HEK293T (cell line): ENCODE measurements around the gene ITGB7.

Experiments
- CTCF ChIA-PET: fragments of 350-600 bp; formaldehyde crosslinking; extraction: SDS; loops from one replicate; lab custom pipeline; 2021; ENCODE audit warnings: antibody characterized with exemption, inconsistent platforms; lab: Yijun Ruan, JAX
- POLR2A ChIA-PET: fragments of 350-600 bp; formaldehyde crosslinking; extraction: SDS; loops from one replicate; lab custom pipeline; 2020; ENCODE audit warnings: antibody characterized with exemption, inconsistent platforms; lab: Yijun Ruan, JAX
- DNase-seq: peaks from one replicate; pipeline ENCODE4 v3.0.0; 2012; ENCODE audit warnings: mixed read lengths; ENCODE audit errors: extremely low spot score
- ARNT ChIP-seq: fragments of 450-650 bp; IDR thresholded peaks from 2 replicates; pipeline ENCODE4 v1.6.1; 2017; ENCODE audit warnings: mild to moderate bottlenecking
- BHLHE40 ChIP-seq: fragments of 450-650 bp; IDR thresholded peaks from 2 replicates; pipeline ENCODE4 v1.6.1; 2016; ENCODE audit warnings: mild to moderate bottlenecking, moderate library complexity, borderline replicate concordance
- CTBP1 ChIP-seq: fragments of 450-650 bp; IDR thresholded peaks from 2 replicates; pipeline ENCODE4 v1.6.1; 2016; ENCODE audit warnings: borderline replicate concordance
- ELF4 ChIP-seq: fragments of 450-650 bp; IDR thresholded peaks from 2 replicates; pipeline ENCODE4 v1.6.1; 2017; ENCODE audit warnings: antibody characterized with exemption
- FOXA1 ChIP-seq: fragments of 450-650 bp; IDR thresholded peaks from 2 replicates; pipeline ENCODE4 v1.6.1; 2016; ENCODE audit warnings: mild to moderate bottlenecking
- FOXK2 ChIP-seq: fragments of 450-650 bp; IDR thresholded peaks from 2 replicates; pipeline ENCODE4 v1.6.1; 2016; ENCODE audit warnings: mild to moderate bottlenecking
- FOXM1 ChIP-seq: fragments of 450-650 bp; IDR thresholded peaks from 2 replicates; pipeline ENCODE4 v1.6.1; 2017; ENCODE audit warnings: mild to moderate bottlenecking, borderline replicate concordance
- HDGF ChIP-seq: fragments of 450-650 bp; IDR thresholded peaks from 2 replicates; pipeline ENCODE4 v1.6.1; 2017; ENCODE audit warnings: antibody characterized with exemption, borderline replicate concordance
- L3MBTL2 ChIP-seq: fragments of 450-650 bp; conservative IDR thresholded peaks from 2 replicates; pipeline ENCODE4 v1.6.1; 2016; ENCODE audit warnings: mild to moderate bottlenecking
- LEF1 ChIP-seq: fragments of 450-650 bp; IDR thresholded peaks from 2 replicates; pipeline ENCODE4 v1.6.1; 2017; ENCODE audit warnings: mild to moderate bottlenecking, borderline replicate concordance
- NFRKB ChIP-seq: fragments of 450-650 bp; IDR thresholded peaks from 2 replicates; pipeline ENCODE4 v1.6.1; 2016; ENCODE audit warnings: mild to moderate bottlenecking, moderate library complexity
- SP1 ChIP-seq: fragments of 450-650 bp; IDR thresholded peaks from 2 replicates; pipeline ENCODE4 v1.6.1; 2017
- SUZ12 ChIP-seq: fragments of 450-650 bp; IDR thresholded peaks from 2 replicates; pipeline ENCODE4 v1.6.1; 2016; ENCODE audit warnings: mild to moderate bottlenecking
- TARDBP ChIP-seq: fragments of 450-650 bp; IDR thresholded peaks from 2 replicates; pipeline ENCODE4 v1.6.1; 2016
- ZNF384 ChIP-seq: fragments of 450-650 bp; IDR thresholded peaks from 2 replicates; pipeline ENCODE4 v1.6.1; 2016
- TF ChIP-seq, protein P1 (sequence below): fragments of 450-650 bp; IDR thresholded peaks from 2 replicates; pipeline ENCODE4 v1.6.1; 2016

The ITGB7 gene

DNA sequence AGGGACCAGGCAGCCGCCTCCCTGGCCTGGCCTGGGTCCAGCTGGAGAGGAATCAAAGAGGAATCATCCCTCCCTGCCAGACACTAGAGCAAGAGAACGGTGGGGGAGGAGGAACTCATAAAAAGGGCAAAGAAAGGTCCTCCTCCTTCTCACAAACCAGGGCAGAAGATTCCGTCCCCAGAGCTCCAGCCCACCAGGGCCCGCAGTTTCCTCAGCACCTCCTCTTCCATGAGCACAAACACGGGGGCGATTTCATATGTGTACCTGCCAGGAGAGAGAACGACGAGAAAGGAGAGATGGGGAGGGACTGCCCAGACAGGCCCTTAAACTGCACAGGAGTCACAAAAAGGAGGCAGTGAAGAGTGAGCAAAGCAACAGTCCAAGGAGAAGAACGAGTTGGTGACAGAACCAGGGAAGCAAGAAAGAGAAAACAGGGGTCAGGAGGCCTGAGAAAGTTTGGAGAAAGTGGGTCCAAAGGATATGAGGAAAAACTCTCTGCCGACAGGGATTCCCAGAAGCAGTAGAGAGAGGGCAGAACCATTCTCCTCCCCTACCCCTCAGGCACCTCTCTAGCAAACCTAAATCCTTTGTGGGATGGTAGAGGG is 35.2 kb downstream of the ITGB7 start:
- no peak for DNase-seq
- TF ChIP-seq, protein P1, sequence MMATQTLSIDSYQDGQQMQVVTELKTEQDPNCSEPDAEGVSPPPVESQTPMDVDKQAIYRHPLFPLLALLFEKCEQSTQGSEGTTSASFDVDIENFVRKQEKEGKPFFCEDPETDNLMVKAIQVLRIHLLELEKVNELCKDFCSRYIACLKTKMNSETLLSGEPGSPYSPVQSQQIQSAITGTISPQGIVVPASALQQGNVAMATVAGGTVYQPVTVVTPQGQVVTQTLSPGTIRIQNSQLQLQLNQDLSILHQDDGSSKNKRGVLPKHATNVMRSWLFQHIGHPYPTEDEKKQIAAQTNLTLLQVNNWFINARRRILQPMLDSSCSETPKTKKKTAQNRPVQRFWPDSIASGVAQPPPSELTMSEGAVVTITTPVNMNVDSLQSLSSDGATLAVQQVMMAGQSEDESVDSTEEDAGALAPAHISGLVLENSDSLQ = no peak
- TF ChIP-seq ZNF384 (no peak), SUZ12 (no peak), TARDBP (no peak), FOXK2 (no peak), BHLHE40 (no peak), FOXM1 (no peak), ARNT (no peak), ELF4 (no peak), LEF1 (no peak), FOXA1 (no peak), SP1 (no peak), L3MBTL2 (no peak), CTBP1 (no peak), NFRKB (no peak)
- ChIA-PET POLR2A (interaction anchor here (1.4 kb wide), 1 partner anchor 9 kb away, joined by 5 read pairs; the partner anchor contains the start of genes CSAD and ZNF740), CTCF (interaction anchor here (0.6 to 1.2 kb wide), 3 partner anchors 12 to 40 kb away, joined by 4 to 6 read pairs (median 5); no protein-coding TSS in a partner anchor)

DNA sequence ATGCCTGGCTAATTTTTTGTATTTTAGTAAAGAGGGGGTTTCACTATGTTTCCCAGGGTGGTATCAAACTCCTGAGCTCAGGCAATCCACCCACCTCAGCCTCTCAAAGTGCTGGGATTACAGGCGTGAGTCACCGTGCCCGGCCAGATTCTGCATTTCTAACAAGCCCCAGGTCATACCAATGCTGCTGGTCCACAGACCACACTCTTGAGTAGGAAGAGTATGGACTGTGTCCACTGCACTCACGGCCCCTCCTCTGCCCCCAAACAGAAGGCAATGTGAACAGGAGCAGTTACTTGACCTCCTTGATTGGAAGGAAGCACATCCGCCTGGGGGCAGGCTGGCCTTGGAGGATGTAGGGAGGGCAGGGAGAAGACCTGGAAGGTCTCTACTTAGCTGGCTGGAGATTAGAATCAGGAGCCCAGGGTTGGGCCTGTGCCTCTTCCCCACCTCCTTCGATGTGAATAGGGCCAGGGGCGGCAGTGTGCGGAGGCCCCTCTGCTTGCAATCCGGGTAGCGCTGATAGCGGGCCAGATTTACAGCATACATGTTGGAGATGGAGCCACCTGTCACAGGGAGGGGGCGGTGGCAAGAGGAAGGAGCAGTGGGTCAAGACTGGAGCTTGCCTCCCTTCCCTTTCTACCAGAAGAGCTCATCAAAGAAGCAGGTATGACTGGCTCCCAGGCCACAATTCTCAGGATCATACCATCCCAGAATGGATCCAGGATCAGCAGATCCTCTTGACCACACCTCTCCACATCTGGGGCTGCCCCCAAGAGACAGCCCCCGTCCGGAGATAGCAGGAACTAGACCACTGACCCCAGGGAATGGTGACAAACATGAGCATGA is 36.0 kb downstream of the ITGB7 start:
- POLR2A ChIA-PET = interaction anchor here (1.0 to 1.1 kb wide), 2 partner anchors 9 to 12 kb away, joined by 3 to 7 read pairs; partner anchors contain the start of genes CSAD and ZNF740
- CTCF ChIA-PET = interaction anchor here (1.1 to 1.5 kb wide), 3 partner anchors 12 to 40 kb away, joined by 5 to 6 read pairs (median 6); no protein-coding TSS in a partner anchor
- DNase-seq = no peak
- no peak for TF ChIP-seq FOXK2
- TF ChIP-seq BHLHE40 = no peak
- TF ChIP-seq, protein P1 = no peak
- no peak for TF ChIP-seq TARDBP
- no peak for TF ChIP-seq FOXM1
- TF ChIP-seq CTBP1 = no peak
- no peak for TF ChIP-seq SUZ12
- no peak for TF ChIP-seq FOXA1
- TF ChIP-seq ELF4 = no peak
- no peak for TF ChIP-seq HDGF
- no peak for TF ChIP-seq LEF1
- TF ChIP-seq L3MBTL2 = no peak
- TF ChIP-seq SP1 = no peak
- TF ChIP-seq ARNT = no peak

DNA sequence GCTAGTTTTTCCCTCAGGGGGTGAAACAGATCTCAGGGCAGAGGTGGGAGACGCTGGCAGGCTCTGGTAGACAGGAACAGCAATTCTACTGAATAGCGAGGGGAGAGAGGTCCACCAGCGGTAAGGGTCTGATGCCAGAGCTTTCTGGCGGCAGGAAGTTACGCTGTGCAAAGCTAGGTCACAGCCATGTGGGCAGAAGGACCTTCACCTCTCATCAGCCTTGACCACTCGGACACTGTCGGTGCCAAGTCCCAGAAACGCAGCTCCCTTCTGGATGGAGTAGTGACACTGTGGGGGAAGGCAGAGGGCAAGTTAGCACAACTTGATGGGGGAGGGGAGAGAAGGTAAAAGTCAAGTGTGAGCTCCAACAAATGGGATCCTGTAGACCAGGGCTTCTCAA is 36.8 kb downstream of the ITGB7 start:
- TF ChIP-seq FOXK2 (no peak), FOXM1 (no peak), TARDBP (no peak), HDGF (no peak), FOXA1 (no peak), CTBP1 (no peak), L3MBTL2 (no peak), LEF1 (no peak), SUZ12 (no peak), BHLHE40 (no peak), ARNT (no peak), ZNF384 (no peak)
- TF ChIP-seq, protein P1 = no peak
- ChIA-PET POLR2A (interaction anchor here (1.0 to 1.1 kb wide), 2 partner anchors 10 to 11 kb away, joined by 3 to 7 read pairs; partner anchors contain the start of genes CSAD and ZNF740), CTCF (interaction anchor here (1.5 kb wide), 1 partner anchor 11 kb away, joined by 6 read pairs; no protein-coding TSS in a partner anchor)
- DNase-seq = no peak

DNA sequence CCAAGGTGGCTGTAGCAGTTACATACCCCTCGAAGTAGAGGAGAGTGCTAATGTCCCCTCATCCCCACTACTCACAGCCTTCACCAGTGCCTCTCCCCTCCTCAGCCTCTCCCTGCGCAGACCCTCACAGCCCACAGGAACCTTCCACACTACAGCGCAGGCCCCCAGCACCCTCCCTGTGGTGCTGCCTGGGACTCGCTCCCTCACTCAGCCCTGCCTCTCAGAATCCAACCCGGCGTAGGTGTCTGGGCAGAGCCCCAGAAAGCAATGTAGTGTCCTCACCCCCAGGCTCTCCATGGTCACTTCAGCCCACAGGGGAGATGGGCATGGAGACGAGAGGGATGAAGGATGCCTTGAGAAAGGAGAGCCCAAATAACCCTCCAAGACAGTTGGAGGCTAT is 37.4 kb downstream of the ITGB7 start:
- TF ChIP-seq FOXK2 = no peak
- no peak for TF ChIP-seq BHLHE40
- no peak for TF ChIP-seq FOXA1
- no peak for TF ChIP-seq ELF4
- TF ChIP-seq L3MBTL2 = no peak
- TF ChIP-seq LEF1 = no peak
- no peak for TF ChIP-seq SP1
- no peak for TF ChIP-seq HDGF
- TF ChIP-seq SUZ12 = no peak
- no peak for TF ChIP-seq ZNF384
- no peak for TF ChIP-seq CTBP1
- TF ChIP-seq NFRKB = no peak
- TF ChIP-seq, protein P1 = no peak
- no peak for TF ChIP-seq TARDBP
- no peak for TF ChIP-seq ARNT
- no peak for TF ChIP-seq FOXM1
- ChIA-PET POLR2A (no interaction called here), CTCF (no interaction called here)
- no peak for DNase-seq
